GM19193 (cell line): ENCODE results near the gene CPED1.

Experiments
- POLR2A ChIP-seq: IDR thresholded peaks from 4 replicates; pipeline ENCODE4 v1.6.1; 2011; ENCODE audit not compliant: insufficient read depth, insufficient read length; ENCODE audit errors: extremely low read depth

Gene CPED1

DNA sequence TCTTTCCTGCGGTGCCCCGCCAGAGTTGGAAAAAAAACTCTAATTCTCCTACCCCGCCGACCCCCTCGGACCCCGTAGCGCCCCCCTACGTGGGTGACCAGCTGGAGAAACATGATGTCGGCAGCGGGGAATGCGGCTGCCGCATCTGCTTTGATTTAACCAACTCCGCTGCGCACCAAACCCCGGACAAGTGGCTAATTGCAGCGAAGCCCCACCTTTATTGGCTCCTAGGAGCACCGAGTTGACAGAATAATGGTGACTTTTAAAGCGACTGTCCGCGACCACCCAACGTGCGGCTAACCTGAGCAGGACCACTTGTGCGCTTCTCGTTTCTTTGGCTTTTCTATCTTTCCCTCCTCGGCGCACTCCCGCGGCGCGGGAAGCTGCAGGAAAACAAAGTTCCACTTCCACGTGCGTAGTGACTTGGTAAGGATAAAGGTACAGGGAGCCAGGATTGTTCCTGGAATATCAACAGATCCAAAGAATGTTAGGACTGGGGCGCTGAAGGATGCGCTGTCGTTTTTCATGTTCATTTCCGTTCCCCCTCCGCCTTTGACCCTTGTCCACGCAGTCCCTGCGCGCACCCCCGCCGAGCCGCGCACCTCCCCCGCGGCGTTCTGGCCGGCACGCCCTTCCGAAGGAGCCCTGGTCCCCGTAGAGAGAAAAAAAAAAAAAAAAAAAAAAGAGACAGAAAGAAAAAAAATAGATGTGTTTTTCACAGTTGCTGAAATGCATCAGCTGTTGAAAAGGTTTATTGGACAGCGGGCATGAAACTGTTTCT, 341.7 kb downstream of the CPED1 start:
- no peak for TF ChIP-seq POLR2A

DNA sequence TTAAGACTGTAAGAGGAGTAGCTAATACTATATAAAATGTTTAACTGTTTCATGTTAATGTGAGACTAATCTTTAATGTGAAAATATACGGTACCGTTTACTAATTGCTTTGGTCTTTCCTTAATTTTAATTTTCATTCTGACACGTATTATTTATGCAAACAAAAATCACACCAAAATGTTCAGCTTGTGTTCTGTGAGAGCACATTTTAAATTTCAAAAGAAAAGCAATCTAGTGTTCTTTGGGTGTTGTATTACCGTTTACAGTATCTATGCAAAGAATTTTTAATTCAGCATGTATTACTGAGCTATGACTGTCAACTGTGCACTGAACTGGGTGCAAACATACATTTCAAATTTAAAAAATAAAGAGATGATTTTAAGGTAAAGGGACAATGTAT, 342.5 kb downstream of the CPED1 start:
- TF ChIP-seq POLR2A, result no peak

DNA sequence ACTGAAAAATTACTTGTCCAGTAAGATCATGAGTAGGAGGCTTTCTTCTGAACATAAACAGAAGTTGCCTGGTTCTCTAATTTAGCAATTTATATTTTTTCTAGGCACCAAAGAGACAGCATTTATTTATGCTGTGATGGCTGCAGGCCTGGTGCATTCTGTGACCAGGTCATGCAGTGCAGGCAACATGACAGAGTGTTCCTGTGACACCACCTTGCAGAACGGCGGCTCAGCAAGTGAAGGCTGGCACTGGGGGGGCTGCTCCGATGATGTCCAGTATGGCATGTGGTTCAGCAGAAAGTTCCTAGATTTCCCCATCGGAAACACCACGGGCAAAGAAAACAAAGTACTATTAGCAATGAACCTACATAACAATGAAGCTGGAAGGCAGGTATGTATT, 343.1 kb downstream of the CPED1 start:
- no peak for TF ChIP-seq POLR2A

DNA sequence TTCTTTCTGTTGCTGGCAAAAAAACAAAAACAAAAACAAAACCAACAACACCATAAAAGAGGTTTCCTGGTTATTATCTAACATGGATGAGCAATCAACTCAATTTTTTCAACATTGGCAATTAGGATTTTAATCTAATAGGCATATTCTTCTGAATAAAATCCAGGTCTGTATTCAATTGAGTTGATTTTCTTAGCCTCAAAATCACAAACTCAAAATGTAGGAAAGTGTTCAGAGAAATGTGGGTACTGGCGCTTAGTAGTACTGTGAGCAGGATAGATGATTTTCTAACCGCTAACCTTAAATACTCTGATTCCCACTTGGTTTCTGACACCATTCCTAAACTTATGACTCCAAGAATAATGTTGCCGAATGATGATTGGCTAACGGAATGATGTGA, 345.9 kb downstream of the CPED1 start:
- TF ChIP-seq POLR2A, result no peak

DNA sequence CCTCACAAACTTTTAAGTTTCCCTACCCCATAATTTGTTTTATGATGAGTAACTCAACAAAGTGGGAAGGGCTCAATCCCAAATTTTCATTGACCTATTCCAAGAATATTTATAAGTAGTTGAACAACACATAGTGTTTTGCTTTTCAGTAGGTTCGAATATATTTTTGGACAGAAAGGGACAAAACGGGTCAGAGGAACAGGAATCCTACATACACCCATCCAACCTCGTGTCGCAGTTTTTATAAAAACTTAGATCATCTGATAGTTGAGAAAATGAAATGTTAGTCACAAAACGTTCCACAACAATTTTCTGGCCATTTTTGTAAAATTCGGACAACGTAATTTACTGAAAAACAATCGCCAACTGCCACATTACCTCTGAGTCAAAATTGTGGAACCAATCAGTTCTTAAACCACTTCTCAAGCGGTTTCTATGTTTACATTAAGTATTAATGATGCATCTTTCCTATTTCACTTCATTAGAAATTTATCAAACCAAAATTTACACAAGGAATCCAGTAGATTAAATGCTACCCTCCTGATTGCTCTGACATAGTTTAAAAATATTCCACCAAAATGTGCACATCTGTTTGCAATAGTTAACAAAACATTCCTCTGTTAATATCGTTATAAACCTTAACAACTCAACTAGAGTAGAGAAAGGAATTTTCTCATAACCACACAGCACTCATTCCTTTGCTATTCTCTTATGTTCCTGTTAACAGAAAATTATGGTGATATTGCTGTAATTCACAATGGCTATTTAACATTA, 346.6 kb downstream of the CPED1 start:
- no peak for TF ChIP-seq POLR2A

DNA sequence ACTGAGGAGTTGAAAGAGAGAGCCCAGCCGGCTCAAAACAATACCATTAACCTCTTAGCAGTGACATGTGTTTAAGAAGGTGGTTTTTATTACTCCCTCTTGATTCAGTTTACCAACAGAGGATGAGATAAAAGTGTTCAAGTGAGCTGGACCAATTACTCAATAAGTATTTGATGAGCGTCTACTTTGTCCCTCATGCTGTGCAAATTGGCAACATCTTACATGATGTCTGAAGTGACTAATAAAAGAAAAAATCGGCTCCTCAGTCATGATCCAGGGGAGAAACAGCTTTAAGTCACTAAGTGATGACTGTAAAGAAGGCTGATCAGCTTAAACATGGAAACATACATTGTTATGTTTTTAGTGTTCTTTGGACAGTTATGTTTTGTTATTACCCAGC, 348.1 kb downstream of the CPED1 start:
- no peak for TF ChIP-seq POLR2A

DNA sequence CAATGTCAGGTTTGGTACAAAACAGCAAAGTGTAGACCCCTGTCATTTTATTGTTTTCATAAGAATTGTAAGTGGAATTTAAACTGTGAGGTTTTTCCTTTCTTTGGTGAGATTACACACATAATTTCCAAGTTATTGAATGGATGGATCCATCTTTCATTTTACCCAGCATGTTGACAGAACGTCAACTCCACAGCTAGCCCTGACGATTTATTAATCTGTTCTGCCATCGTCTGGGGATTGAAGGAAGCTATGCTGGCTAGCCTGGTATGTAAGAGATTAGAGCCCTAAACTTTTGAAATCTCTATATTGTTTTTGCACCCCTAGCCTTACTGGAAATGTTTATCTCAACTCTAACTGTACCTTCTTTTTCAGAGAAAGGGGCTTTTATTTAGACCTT, 348.9 kb downstream of the CPED1 start:
- TF ChIP-seq POLR2A, result no peak

DNA sequence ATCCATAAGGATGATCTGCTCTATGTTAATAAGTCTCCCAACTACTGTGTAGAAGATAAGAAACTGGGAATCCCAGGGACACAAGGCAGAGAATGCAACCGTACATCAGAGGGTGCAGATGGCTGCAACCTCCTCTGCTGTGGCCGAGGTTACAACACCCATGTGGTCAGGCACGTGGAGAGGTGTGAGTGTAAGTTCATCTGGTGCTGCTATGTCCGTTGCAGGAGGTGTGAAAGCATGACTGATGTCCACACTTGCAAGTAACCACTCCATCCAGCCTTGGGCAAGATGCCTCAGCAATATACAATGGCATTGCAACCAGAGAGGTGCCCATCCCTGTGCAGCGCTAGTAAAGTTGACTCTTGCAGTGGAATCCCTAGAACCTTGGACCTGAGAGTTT, 350.6 kb downstream of the CPED1 start:
- no peak for TF ChIP-seq POLR2A

DNA sequence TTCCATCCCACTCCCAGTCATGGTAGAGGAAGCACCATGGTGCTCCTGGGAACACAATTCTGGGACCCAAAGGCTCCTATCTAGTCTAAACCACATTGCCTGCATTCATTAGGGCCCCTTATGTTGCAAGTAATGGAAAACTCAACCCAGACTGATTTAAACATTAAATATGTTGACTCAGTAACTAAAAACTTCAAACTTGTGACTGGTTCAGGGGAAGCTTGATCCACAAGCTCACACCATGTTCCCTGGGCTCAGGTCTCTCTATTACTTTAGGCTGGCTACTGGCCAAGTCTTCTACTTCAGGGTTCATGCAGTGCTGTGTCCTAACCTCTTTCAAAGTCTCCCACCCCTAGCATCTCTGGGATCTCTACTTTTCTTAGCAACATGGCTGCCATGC, 353.4 kb downstream of the CPED1 start:
- no peak for TF ChIP-seq POLR2A

DNA sequence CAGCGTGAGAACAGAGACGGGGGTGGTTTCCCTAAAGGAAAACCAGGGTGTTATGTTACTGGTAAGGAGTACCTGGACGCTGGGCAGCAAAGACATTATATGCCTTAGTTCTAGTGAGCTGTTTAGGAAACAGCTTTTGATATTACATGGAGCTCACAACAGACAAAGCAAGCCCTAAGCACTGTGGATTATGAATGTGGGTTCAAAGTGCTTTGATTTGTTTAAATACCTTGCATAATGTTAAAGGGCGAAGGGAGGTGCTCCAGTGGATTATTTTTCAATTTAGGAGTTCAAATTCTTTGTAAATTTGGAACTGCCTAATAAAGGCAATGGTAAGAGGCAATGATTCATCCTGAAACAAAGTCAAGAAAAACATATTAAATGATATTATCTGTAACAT, 354.1 kb downstream of the CPED1 start:
- TF ChIP-seq POLR2A, result no peak

DNA sequence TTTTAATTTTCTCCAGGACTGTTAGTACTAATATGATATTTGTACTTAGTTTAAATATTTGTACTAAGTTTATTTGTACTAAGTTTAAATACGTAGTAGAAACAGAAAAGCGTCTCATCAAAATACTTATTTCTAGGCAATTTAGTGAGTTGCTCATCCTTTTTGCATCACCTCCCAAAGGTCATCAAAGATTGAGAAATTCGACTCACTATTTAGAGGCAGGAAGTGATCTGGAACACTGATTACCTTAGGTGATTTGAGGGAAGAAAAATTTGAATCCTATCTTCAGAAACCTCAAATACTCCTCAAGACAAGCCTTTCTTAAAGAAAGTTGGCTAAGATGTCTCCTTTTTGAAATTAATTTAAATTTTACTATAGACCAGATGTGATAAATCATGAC, 354.8 kb downstream of the CPED1 start:
- TF ChIP-seq POLR2A, result no peak

DNA sequence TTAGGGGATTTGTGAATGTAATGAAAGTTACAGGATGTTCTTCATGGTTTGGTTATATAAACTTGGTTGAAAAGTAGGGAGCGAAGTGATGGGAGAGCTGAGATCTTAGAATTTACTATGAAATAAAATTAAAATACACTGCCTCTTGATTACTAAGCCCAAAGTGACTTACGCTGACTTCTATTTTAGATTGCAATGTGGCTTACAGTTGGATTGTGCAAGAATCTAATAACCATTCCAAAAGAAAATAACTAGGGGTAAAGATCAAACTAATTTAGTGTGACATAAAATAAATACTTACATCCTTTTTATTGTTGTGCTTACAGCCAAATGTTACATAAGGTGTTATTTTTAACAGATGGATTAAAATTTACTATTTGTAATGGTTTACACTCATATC, 355.6 kb downstream of the CPED1 start:
- TF ChIP-seq POLR2A, result no peak

DNA sequence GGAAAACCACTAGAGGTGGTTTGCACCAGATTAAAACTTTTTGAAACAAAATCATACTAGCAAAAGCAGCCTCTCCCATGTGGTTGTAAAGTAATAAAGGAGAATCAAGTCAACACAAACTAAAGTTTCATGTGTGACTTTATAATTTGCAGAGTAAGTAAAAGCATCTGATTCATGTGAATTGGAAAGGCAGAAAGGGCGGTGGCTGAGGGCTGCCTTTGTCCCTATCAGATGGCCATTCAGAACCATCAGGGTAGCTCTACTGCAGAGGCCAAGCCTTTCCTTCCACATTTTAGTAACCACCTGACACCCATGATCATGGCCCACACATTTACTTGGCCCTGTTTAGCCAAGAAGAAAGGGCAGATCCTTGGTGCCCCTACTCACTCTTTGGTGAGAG, 356.0 kb downstream of the CPED1 start:
- TF ChIP-seq POLR2A, result no peak
